Tibial nerve (tissue), 4 donors: ENCODE measurements around the gene WHAMM.

Source experiments
- EP300 ChIP-seq, 2 donors: sonication (generic); formaldehyde crosslinking; IDR thresholded peaks; one replicate each; pipeline ENCODE4 v1.6.1; 2017; ENCODE audit warnings: antibody characterized with exemption in 2 of 2, mild to moderate bottlenecking in 1 of 2
- POLR2A ChIP-seq, 2 donors: fragments of 450-650 bp; IDR thresholded peaks; one replicate each; pipeline ENCODE4 v1.6.1; 2017; ENCODE audit warnings: antibody characterized with exemption in 2 of 2, mild to moderate bottlenecking in 2 of 2, moderate library complexity in 2 of 2
- TF ChIP-seq, protein P1 (sequence below), 5 experiments: fragments of 200-600 bp in 3 of 5; fragments of 450-650 bp in 2 of 5; sonication (generic) in 3 of 5; IDR thresholded peaks; one replicate each; pipeline ENCODE4 v1.5.1; 2016 to 2019; ENCODE audit warnings: antibody characterized with exemption in 5 of 5, mild to moderate bottlenecking in 3 of 5, moderate library complexity in 2 of 5

DNA sequence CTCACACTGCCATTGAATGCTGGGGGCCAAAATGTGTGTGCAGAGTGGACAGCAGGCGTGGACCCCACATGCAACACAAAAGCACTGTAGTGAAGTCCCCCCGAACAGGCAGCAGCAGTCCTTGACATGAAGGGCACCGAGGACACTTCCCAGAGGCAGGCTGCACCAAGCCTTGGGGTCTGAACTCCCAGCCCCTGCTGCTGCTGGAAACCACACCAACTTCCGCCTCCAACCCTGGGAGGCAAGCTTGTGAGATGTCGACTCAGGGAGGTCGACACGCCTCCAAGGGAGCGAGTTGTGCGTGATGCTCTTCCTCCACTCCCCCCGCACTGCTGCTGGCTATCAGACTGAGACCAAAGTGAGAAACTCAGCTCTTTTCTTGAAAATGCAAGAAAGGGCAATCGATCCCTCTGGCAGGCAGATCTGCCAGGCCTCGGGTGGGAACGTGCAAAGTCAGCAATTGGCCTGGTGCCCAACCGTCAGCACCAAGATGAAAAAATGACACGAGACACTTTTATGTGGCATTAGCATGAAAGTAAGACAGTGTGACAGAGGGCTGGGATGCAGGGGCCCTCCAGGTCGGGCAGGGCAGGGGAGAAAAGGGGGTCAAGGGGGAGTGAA is 43.6 kb downstream of the WHAMM start:
- TF ChIP-seq, protein P1, sequence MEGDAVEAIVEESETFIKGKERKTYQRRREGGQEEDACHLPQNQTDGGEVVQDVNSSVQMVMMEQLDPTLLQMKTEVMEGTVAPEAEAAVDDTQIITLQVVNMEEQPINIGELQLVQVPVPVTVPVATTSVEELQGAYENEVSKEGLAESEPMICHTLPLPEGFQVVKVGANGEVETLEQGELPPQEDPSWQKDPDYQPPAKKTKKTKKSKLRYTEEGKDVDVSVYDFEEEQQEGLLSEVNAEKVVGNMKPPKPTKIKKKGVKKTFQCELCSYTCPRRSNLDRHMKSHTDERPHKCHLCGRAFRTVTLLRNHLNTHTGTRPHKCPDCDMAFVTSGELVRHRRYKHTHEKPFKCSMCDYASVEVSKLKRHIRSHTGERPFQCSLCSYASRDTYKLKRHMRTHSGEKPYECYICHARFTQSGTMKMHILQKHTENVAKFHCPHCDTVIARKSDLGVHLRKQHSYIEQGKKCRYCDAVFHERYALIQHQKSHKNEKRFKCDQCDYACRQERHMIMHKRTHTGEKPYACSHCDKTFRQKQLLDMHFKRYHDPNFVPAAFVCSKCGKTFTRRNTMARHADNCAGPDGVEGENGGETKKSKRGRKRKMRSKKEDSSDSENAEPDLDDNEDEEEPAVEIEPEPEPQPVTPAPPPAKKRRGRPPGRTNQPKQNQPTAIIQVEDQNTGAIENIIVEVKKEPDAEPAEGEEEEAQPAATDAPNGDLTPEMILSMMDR (IDR thresholded peaks at IDR 0.05) = no peak
- no peak for TF ChIP-seq POLR2A (IDR thresholded peaks at IDR 0.05)
- no peak for TF ChIP-seq EP300 (IDR thresholded peaks at IDR 0.05)
